Esophagus (tissue), 2 donors: ENCODE measurements around the gene NAGLU. TPM values are rescaled to one million over a fixed set of nuclear protein-coding genes. Genes with fewer than 3 reads are reported as not detected.

Source experiments
- H3K27ac ChIP-seq, 2 donors: one replicate each; pipeline ENCODE4 v1.5.1; 2013; ENCODE audit warnings: low read depth in 2 of 2, mild to moderate bottlenecking in 2 of 2, inconsistent platforms in 1 of 2, low read length in 1 of 2, moderate library complexity in 1 of 2
- H3K27me3 ChIP-seq, 2 donors: one replicate each; pipeline ENCODE4 v1.6.1; 2013; ENCODE audit warnings: low read length in 2 of 2, control low read depth in 1 of 2, mild to moderate bottlenecking in 1 of 2; ENCODE audit not compliant: insufficient read depth in 2 of 2, control insufficient read depth in 1 of 2
- H3K36me3 ChIP-seq, 2 donors: one replicate each; pipeline ENCODE4 v1.6.1; 2013; ENCODE audit warnings: low read length in 1 of 2; ENCODE audit not compliant: control insufficient read depth in 2 of 2, insufficient read depth in 2 of 2
- H3K4me1 ChIP-seq, 2 donors: one replicate each; pipeline ENCODE4 v1.6.1; 2013; ENCODE audit warnings: low read length in 1 of 2; ENCODE audit not compliant: control insufficient read depth in 2 of 2, insufficient read depth in 2 of 2
- H3K4me3 ChIP-seq, 2 donors: one replicate each; pipeline ENCODE4 v1.5.1; 2013; ENCODE audit warnings: low read length in 2 of 2, mild to moderate bottlenecking in 2 of 2, low read depth in 1 of 2, moderate library complexity in 1 of 2
- H3K9me3 ChIP-seq, 2 donors: one replicate each; pipeline ENCODE4 v1.6.1; 2013; ENCODE audit warnings: mild to moderate bottlenecking in 2 of 2, low read depth in 1 of 2, low read length in 1 of 2, moderate library complexity in 1 of 2; ENCODE audit not compliant: control insufficient read depth in 2 of 2, insufficient read depth in 1 of 2
- WGBS, 2 donors: extraction: QIAGEN DNeasy Blood & Tissue Kit; methylation state at CpG; one replicate each; pipeline ENCODE4 v1.1.7; 2013; 5-methylcytosine and 5-hydroxymethylcytosine counted together
- polyA plus RNA-seq, 2 donors: library from polyadenylated mRNA; stranded (reverse); fragments of 200-250 nt; gene quantifications; one replicate each; pipeline ENCODE4 v1.2.3, GENCODE V29; 2013
- donor health status: healthy with polysubstance abuse.
- donor health status: Bipolar disorder and iron deficiency.

The NAGLU gene
- polyA plus RNA-seq, 2 donors = 17.6 to 18.8 TPM

DNA sequence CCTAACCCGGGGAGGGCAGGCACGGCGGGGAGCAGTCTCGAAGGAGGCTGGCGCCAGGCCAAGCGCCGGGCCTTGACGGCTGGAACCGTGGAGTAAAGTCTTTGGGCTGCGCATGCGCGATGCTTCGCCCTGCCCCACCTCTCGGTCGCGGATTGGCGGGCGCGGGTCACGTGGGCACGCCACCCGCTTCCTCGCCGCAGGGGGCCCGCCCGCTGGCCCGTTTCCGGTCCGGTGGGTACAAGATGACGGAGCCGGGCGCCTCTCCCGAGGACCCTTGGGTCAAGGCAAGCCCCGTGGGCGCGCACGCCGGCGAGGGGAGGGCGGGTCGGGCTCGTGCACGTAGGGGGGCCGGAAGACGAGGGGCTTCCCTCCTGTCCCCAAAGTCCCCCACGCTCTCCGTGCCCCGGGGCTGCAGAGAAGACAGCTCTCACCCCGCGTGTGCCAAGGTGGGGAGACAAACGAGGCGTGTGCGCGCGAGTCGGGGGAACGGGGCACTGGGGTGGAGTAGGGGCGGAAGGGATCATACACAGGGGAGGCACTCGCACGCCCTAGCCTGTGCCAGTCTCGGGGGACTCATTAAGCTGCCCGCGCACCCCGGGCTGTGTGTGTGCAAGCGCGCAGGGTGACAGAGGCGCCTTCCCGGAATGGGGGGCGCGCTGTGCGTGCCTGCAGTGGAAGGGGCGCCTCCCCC is 31.0 kb downstream of the NAGLU start, which contains the start of gene MLX:
Gene MLX, plus strand, starts transcription at position 218 of the 691 bp plus-strand sequence. Its CDS starts 25 bp downstream, at position 243.
- peaks cover 26 to 42% of the 10 kb centered on the region in 2 donors for H3K36me3 ChIP-seq
- H3K4me3 ChIP-seq = peak within 1 kb of the TSS; percentile 74 to 92
- H3K27me3 ChIP-seq = no peaks in the 10 kb centered on the region
- H3K27ac ChIP-seq = peak within 1 kb of the TSS; percentile 94 to 97
- peaks cover 13 to 32% of the 10 kb centered on the region in 2 donors for H3K4me1 ChIP-seq
- 0 to 1% methylated on average over 70 to 72 of the region's 72 CpGs for WGBS, 2 donors
- H3K9me3 ChIP-seq = no peaks in the 10 kb centered on the region

DNA sequence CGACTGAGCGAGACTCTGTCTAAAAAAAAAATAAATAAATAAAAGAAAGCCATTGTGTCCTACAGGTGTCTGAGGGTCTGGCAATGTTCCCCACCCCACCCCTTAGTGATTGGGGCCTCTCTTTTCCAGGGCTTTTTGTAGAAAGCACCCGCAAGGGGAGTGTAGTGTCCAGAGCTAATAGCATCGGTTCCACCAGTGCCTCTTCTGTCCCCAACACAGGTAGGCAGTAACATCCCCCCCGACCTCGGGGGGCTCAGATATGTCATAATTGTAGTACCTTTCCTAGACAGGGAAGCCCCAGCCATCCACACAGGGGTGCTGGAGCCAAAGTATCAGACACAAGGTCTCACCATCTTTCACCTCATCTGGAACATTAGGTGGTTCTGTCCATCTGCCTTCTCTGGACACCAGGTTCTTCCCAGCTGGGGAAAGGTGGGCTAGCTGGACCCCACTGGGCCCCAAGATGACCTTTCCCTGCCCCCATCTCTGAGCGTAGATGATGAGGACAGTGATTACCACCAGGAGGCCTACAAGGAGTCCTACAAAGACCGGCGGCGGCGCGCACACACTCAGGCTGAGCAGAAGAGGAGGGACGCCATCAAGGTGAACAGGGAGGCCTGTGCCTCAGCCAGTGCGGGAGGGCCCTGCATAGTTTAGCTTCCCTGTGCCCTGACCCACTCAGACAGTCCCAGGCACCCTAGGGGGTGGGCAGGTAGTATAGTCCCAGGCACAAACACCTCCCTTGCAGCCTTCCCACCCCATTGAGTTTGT is 32.5 kb downstream of the NAGLU start:
- 85 to 87% methylated on average over 14 of the region's 14 CpGs for WGBS, 2 donors
- Histone ChIP-seq H3K4me3 (no peak overlapping the region), H3K27ac (peak overlapping the region in 1 of 2 donors; percentile 40), H3K4me1 (peaks cover 9 to 24% of the 10 kb centered on the region in 2 donors), H3K36me3 (peaks cover 40 to 54% of the 10 kb centered on the region in 2 donors), H3K27me3 (no peaks in the 10 kb centered on the region), H3K9me3 (no peaks in the 10 kb centered on the region)

DNA sequence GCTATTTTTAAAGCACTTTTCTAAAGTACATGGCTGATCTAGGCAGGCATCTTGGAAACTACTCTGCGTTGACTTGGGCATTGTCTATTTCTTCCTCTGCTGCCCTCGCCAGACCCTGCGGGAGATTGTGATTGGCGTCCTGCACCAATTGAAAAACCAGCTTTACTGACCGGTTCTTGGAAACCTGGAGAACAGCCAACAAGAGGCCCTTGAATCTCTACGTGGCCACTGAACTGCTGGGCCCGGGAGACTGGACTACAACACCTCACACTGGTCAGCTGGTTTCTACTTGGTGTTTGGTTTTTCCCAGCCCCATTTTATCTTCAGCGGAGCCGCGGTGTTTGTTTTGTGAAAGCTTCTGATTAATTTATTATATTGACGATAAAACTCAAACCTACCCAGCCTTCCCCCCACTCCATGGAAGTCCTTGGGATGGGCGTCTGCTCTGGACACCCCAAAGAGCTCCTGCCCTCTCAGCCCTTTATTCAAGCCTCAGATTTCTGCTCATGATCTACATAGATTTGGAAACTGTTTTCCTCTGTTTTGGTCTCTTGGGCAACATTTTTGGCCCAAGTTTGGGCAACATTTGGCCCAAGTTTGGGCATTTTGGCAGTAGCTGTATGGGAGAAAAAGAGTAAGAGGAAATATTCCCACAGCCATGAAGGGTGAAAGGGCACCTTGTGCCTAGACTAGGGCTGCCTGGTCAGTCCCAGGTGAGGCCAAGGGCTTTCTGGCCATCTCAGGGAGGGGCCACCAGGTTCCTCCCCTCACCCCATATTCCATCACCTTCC is 35.6 kb downstream of the NAGLU start:
- 65 to 74% methylated on average over 12 of the region's 12 CpGs for WGBS, 2 donors
- Histone ChIP-seq H3K36me3 (peaks cover 42% of the 10 kb centered on the region in 2 donors), H3K4me1 (peaks cover 0 to 9% of the 10 kb centered on the region in 2 donors), H3K9me3 (no peaks in the 10 kb centered on the region), H3K27ac (no peak overlapping the region), H3K4me3 (no peak overlapping the region), H3K27me3 (no peaks in the 10 kb centered on the region)

DNA sequence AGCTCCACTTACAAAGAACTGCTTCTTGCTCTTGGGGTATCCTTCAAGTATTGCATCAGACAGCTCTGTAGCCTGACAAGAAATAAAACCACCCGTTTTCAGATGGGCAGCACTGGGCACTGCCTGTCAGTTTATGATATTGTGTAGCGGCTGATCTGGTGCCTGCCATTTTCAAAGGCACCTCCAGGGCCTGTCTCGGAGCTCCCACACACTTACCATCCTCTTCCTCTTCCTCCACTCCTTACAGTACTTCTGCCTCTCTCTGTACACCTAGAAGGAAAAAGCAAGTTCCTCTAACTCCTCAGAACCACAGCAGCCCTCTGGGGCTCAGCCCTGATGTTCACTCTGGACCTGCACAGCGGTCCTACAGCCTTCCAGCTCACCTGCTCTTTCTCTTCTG is 37.1 kb downstream of the NAGLU start:
- H3K27me3 ChIP-seq = no peaks in the 10 kb centered on the region
- H3K4me1 ChIP-seq = peaks cover 0 to 3% of the 10 kb centered on the region in 2 donors
- no peak overlapping the region for H3K4me3 ChIP-seq
- no peaks in the 10 kb centered on the region for H3K9me3 ChIP-seq
- H3K36me3 ChIP-seq = peaks cover 42% of the 10 kb centered on the region in 2 donors
- H3K27ac ChIP-seq = no peak overlapping the region
- WGBS, 2 donors = 83 to 86% methylated on average over 4 of the region's 4 CpGs

DNA sequence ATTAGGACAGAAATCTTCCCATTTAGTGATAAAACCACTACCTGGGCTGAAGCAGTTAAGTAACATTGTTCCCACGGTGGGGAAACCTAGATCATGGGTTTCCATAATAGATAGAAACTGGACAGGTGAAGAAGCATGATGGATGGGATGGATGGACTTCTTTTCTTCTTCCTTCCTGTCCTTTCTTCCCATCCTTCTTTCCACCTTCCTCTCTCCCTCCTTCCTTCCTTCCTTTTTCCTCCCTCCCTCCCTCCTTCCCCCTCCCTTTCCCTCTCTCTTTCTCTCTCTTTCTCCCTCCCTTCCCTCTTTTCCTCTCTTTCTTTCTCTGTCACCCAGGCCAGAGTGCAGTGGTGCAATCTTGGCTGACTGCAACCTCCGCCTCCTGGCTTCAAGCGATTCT is 38.4 kb downstream of the NAGLU start:
- no peak overlapping the region for H3K27ac ChIP-seq
- WGBS, 2 donors = 79 to 81% methylated on average over 3 of the region's 3 CpGs
- no peaks in the 10 kb centered on the region for H3K4me1 ChIP-seq
- H3K27me3 ChIP-seq = no peaks in the 10 kb centered on the region
- H3K9me3 ChIP-seq = no peaks in the 10 kb centered on the region
- no peak overlapping the region for H3K4me3 ChIP-seq
- H3K36me3 ChIP-seq = peaks cover 30 to 34% of the 10 kb centered on the region in 2 donors

DNA sequence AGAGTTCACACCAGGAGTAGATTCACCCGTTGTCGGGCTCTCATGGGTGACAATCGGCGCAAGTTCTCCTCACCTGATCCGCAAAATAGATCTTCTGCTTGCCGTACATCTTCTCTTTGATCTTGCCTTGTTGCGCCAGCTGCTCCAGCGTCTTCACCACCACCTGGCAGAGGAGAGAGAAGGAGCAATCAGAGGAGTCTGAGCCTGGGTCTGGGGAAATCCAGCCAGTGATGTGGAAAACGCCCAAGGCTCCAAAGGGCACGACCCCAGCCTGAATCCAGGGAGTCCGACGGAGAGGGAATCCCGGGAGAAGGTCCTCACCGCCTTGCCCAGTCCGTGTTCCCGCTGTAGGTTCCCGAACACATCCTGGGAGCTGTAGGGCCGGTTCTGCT is 41.1 kb downstream of the NAGLU start:
- no peaks in the 10 kb centered on the region for H3K9me3 ChIP-seq
- H3K27me3 ChIP-seq = no peaks in the 10 kb centered on the region
- peak overlapping the region; percentile 22 to 44 for H3K27ac ChIP-seq
- H3K4me1 ChIP-seq = no peaks in the 10 kb centered on the region
- peak overlapping the region; percentile 53 to 82 for H3K4me3 ChIP-seq
- WGBS, 2 donors = 2 to 4% methylated on average over 18 of the region's 18 CpGs
- peaks cover 28 to 30% of the 10 kb centered on the region in 2 donors for H3K36me3 ChIP-seq

DNA sequence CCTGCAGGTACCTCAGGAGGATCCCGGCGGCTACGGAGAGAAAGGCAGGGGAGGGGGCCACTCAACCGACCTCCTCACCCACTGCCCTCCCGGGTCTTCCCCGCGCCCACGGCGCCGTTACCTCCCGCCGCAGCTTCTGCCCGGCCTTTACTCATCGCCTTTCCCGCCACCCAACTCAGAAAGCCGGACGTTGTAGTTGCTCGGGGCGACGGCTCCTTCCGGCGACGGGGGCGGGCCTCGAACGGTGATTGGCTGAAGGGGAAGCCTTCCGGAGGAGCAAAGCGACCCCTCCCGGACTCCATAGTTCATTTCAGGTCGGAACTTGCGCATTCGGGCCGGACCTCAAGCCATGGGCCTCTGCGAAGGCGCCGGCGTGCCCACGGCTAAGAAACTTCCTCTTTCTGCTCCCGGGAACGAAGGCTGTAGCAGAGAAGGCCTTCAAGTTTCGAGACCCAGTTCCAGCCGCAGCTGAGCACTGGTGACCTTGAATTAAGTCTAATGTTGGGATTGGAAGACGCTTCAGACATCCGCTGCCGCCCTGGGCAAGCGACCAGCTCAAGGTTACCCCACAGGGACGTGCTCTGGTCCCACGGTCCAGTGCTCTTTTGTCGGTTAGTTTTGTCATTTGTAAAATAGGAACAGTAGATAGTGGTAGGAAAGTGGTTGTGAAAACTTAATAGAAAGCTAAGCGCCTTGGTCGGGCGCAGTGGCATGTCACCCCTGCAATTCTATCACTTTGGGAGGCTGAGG is 41.7 kb downstream of the NAGLU start, which contains the start of gene PSMC3IP:
Gene PSMC3IP, minus strand, starts transcription at position 198 of the 750 bp plus-strand sequence. Its CDS starts 43 bp downstream, at position 155.
- Histone ChIP-seq H3K4me3 (peak within 1 kb of the TSS; percentile 53 to 82), H3K27me3 (no peaks in the 10 kb centered on the region), H3K4me1 (no peaks in the 10 kb centered on the region), H3K27ac (peak within 1 kb of the TSS; percentile 66 to 96), H3K36me3 (peaks cover 27 to 31% of the 10 kb centered on the region in 2 donors), H3K9me3 (no peaks in the 10 kb centered on the region)
- 1% methylated on average over 51 to 52 of the region's 52 CpGs for WGBS, 2 donors

DNA sequence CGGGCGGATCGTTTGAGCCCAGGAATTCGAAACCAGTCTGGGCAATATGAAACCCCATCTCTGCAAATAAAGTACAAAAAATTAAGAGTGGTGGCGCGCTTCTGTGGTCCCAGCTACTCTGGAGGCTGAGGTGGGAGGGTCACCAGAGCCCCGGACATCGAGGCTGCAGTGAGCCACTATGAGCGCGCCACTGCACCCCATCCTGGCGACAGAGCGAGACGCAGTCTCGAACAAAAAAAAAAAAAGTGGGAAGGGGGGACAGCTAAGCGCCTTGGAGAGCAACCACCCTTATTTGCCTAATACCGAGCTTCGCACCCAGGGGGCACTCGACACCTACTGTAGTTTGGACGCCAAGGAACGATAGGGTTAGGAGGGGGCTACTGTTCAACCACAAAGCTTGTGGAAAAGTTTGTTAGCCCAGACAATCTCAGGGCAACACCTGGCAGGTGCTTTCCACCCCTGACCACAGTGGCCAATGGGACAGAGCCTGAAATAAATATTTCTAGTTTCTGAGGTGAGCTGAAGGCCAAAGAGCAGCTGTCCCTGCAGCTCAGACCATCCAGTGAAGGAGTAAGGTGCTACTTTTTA is 42.3 kb downstream of the NAGLU start:
- H3K4me1 ChIP-seq = no peaks in the 10 kb centered on the region
- peaks cover 21 to 27% of the 10 kb centered on the region in 2 donors for H3K36me3 ChIP-seq
- H3K27ac ChIP-seq = peak overlapping the region; percentile 66 to 96
- no peaks in the 10 kb centered on the region for H3K27me3 ChIP-seq
- no peaks in the 10 kb centered on the region for H3K9me3 ChIP-seq
- peak overlapping the region; percentile 53 to 82 for H3K4me3 ChIP-seq
- WGBS, 2 donors = 1% methylated on average over 20 of the region's 20 CpGs
